Neuron (in vitro differentiated cells): ENCODE measurements around the gene INPP5K.
"Not testable (repeated sequence)": the region's sequence is repeated elsewhere in the genome, so short reads cannot be mapped to it uniquely, and the experiment has no call there.

ENCODE experiments used
- H2AFZ ChIP-seq: one replicate; pipeline ENCODE4 v1.6.1; 2013; ENCODE audit warnings: low read depth, mild to moderate bottlenecking, inconsistent platforms, low read length, moderate library complexity
- H3K27me3 ChIP-seq: one replicate; pipeline ENCODE4 v1.6.1; 2013; ENCODE audit warnings: low read length; ENCODE audit not compliant: insufficient read depth
- H3K36me3 ChIP-seq: one replicate; pipeline ENCODE4 v1.6.1; 2013; ENCODE audit warnings: low read length; ENCODE audit not compliant: insufficient read depth
- H3K4me1 ChIP-seq: one replicate; pipeline ENCODE4 v1.6.1; 2013; ENCODE audit warnings: low read length; ENCODE audit not compliant: insufficient read depth
- H3K4me3 ChIP-seq: 2 replicates; pipeline ENCODE4 v1.5.1; 2013; ENCODE audit warnings: mild to moderate bottlenecking, low read length, moderate library complexity
- H3K9me3 ChIP-seq: one replicate; pipeline ENCODE4 v1.6.1; 2013; ENCODE audit warnings: low read length

The INPP5K gene

GRCh38 chr17:1509290-1509881 is 7.0 kb downstream of the INPP5K start:
- Histone ChIP-seq H3K27me3 (no peaks in the 10 kb centered on the region), H2AFZ (no peak overlapping the region), H3K4me3 (no peak overlapping the region), H3K36me3 (peaks cover 14% of the 10 kb centered on the region), H3K4me1 (no peaks in the 10 kb centered on the region), H3K9me3 (no peaks in the 10 kb centered on the region)

GRCh38 chr17:1508709-1509108 is 7.7 kb downstream of the INPP5K start:
- H3K4me1 ChIP-seq, H2AFZ ChIP-seq, H3K4me3 ChIP-seq, H3K27me3 ChIP-seq, H3K9me3 ChIP-seq: not testable (repeated sequence)
- peaks cover 12% of the 10 kb centered on the region for H3K36me3 ChIP-seq

- no peak overlapping the region for H3K4me3 ChIP-seq
- H3K9me3 ChIP-seq = no peaks in the 10 kb centered on the region
- no peaks in the 10 kb centered on the region for H3K27me3 ChIP-seq
- H3K36me3 ChIP-seq = peaks cover 11% of the 10 kb centered on the region
- H2AFZ ChIP-seq = no peak overlapping the region
- no peaks in the 10 kb centered on the region for H3K4me1 ChIP-seq
These were observed 9.7 kb downstream of the INPP5K start for GRCh38 chr17:1506649-1507267.

- Histone ChIP-seq H3K4me1 (no peaks in the 10 kb centered on the region), H2AFZ (no peak overlapping the region), H3K9me3 (no peaks in the 10 kb centered on the region), H3K27me3 (no peaks in the 10 kb centered on the region), H3K36me3 (peaks cover 11% of the 10 kb centered on the region), H3K4me3 (no peak overlapping the region)
These were observed 10.8 kb downstream of the INPP5K start for GRCh38 chr17:1505586-1505985.

- Histone ChIP-seq H3K4me1 (no peaks in the 10 kb centered on the region), H2AFZ (no peak overlapping the region), H3K27me3 (no peaks in the 10 kb centered on the region), H3K4me3 (no peak overlapping the region), H3K9me3 (no peaks in the 10 kb centered on the region), H3K36me3 (peaks cover 11% of the 10 kb centered on the region)
These were observed 11.5 kb downstream of the INPP5K start for GRCh38 chr17:1504866-1505265.

GRCh38 chr17:1503699-1504098 is 12.7 kb downstream of the INPP5K start:
- Histone ChIP-seq H3K9me3 (no peaks in the 10 kb centered on the region), H3K4me3 (no peak overlapping the region), H3K4me1 (no peaks in the 10 kb centered on the region), H3K36me3 (peaks cover 5% of the 10 kb centered on the region), H3K27me3 (no peaks in the 10 kb centered on the region), H2AFZ (no peak overlapping the region)

- no peak overlapping the region for H3K4me3 ChIP-seq
- H3K36me3 ChIP-seq = peaks cover 13% of the 10 kb centered on the region
- H3K27me3 ChIP-seq = no peaks in the 10 kb centered on the region
- no peaks in the 10 kb centered on the region for H3K9me3 ChIP-seq
- H2AFZ ChIP-seq = no peak overlapping the region
- peaks cover 6% of the 10 kb centered on the region for H3K4me1 ChIP-seq
These were observed 17.5 kb downstream of the INPP5K start for GRCh38 chr17:1498869-1499268.

GRCh38 chr17:1498233-1498632 is 18.2 kb downstream of the INPP5K start:
- Histone ChIP-seq H3K27me3 (no peaks in the 10 kb centered on the region), H3K36me3 (peaks cover 13% of the 10 kb centered on the region), H3K4me3 (no peak overlapping the region), H2AFZ (no peak overlapping the region), H3K4me1 (peaks cover 6% of the 10 kb centered on the region), H3K9me3 (no peaks in the 10 kb centered on the region)

GRCh38 chr17:1497831-1498230 is 18.6 kb downstream of the INPP5K start:
- Histone ChIP-seq H2AFZ (no peak overlapping the region), H3K4me3 (no peak overlapping the region), H3K9me3 (no peaks in the 10 kb centered on the region), H3K4me1 (peaks cover 6% of the 10 kb centered on the region), H3K36me3 (peaks cover 13% of the 10 kb centered on the region), H3K27me3 (no peaks in the 10 kb centered on the region)

- Histone ChIP-seq H2AFZ (no peak overlapping the region), H3K9me3 (no peaks in the 10 kb centered on the region), H3K4me1 (peaks cover 11% of the 10 kb centered on the region), H3K27me3 (no peaks in the 10 kb centered on the region), H3K36me3 (peaks cover 13% of the 10 kb centered on the region), H3K4me3 (no peak overlapping the region)
These were observed 19.5 kb downstream of the INPP5K start for GRCh38 chr17:1496869-1497268.

GRCh38 chr17:1495265-1495989 is 21.0 kb downstream of the INPP5K start:
- peaks cover 14% of the 10 kb centered on the region for H3K4me1 ChIP-seq
- H3K4me3 ChIP-seq = no peak overlapping the region
- no peaks in the 10 kb centered on the region for H3K27me3 ChIP-seq

GRCh38 chr17:1494736-1495253 is 21.6 kb downstream of the INPP5K start:
- H3K9me3 ChIP-seq = no peaks in the 10 kb centered on the region
- H3K27me3 ChIP-seq = no peaks in the 10 kb centered on the region
- H3K4me3 ChIP-seq = no peak overlapping the region
- H2AFZ ChIP-seq = no peak overlapping the region
- H3K36me3 ChIP-seq = peaks cover 13% of the 10 kb centered on the region
- peaks cover 15% of the 10 kb centered on the region for H3K4me1 ChIP-seq

More at GRCh38 chr17:1495265-1495989, 21.0 kb downstream of the INPP5K start:
- Histone ChIP-seq H3K36me3 (peaks cover 13% of the 10 kb centered on the region), H2AFZ (no peak overlapping the region), H3K9me3 (no peaks in the 10 kb centered on the region)

- Histone ChIP-seq H3K36me3 (peaks cover 13% of the 10 kb centered on the region), H3K4me3 (no peak overlapping the region), H3K9me3 (no peaks in the 10 kb centered on the region), H3K4me1 (peaks cover 15% of the 10 kb centered on the region), H2AFZ (no peak overlapping the region), H3K27me3 (no peaks in the 10 kb centered on the region)
These were observed 22.2 kb downstream of the INPP5K start for GRCh38 chr17:1494203-1494602.
